ENCODE measurements around the gene SLC12A7.
"Not testable (repeated sequence)": the region's sequence is repeated elsewhere in the genome, so short reads cannot be mapped to it uniquely, and the experiment has no call there.

Gene SLC12A7

GRCh38 chr5:1130218-1130946 lies 18.5 kb upstream of the SLC12A7 start:
- Histone ChIP-seq H3K27me3 (replicated peaks) (peaks cover 15% of the 10 kb centered on the region), H3K36me3 (replicated peaks) (no peaks in the 10 kb centered on the region), H3K27ac (no peak overlapping the region), H3K4me3 (ENCODE audit: low read depth, low read length) (no peak overlapping the region)
- TF ChIP-seq CTCF (IDR thresholded peaks at IDR 0.05; ENCODE audit: low read depth, low read length, missing control alignments) = no peak
- in situ Hi-C loops (cut with HindIII; ENCODE audit: low pct_ligation_motif_present, low sequenced_read_pairs) = no loop called here
- no peak for DNase-seq

GRCh38 chr5:1129711-1130055 lies 17.8 kb upstream of the SLC12A7 start:
- no peaks in the 10 kb centered on the region for H3K36me3 ChIP-seq (replicated peaks)
- DNase-seq = no peak
- no peak overlapping the region for H3K27ac ChIP-seq
- no peak for TF ChIP-seq CTCF (IDR thresholded peaks at IDR 0.05; ENCODE audit: low read depth, low read length, missing control alignments)
- H3K4me3 ChIP-seq (ENCODE audit: low read depth, low read length) = no peak overlapping the region
- in situ Hi-C loops (cut with HindIII; ENCODE audit: low pct_ligation_motif_present, low sequenced_read_pairs) = no loop called here
- peaks cover 9% of the 10 kb centered on the region for H3K27me3 ChIP-seq (replicated peaks)

- peaks cover 9% of the 10 kb centered on the region for H3K27me3 ChIP-seq (replicated peaks)
- no peak overlapping the region for H3K27ac ChIP-seq
Observed at GRCh38 chr5:1128977-1129710, 17.3 kb upstream of the SLC12A7 start.

GRCh38 chr5:1127959-1128785 lies 16.3 kb upstream of the SLC12A7 start:
- Histone ChIP-seq H3K4me3 (ENCODE audit: low read depth, low read length) (no peak overlapping the region), H3K27me3 (replicated peaks) (peaks cover 6% of the 10 kb centered on the region), H3K27ac (no peak overlapping the region), H3K36me3 (replicated peaks) (no peaks in the 10 kb centered on the region)
- in situ Hi-C loops (cut with HindIII; ENCODE audit: low pct_ligation_motif_present, low sequenced_read_pairs) = no loop called here
- TF ChIP-seq CTCF (IDR thresholded peaks at IDR 0.05; ENCODE audit: low read depth, low read length, missing control alignments) = no peak
- no peak for DNase-seq

More at GRCh38 chr5:1128977-1129710, 17.3 kb upstream of the SLC12A7 start:
- DNase-seq = no peak
- Histone ChIP-seq H3K4me3 (ENCODE audit: low read depth, low read length) (no peak overlapping the region), H3K36me3 (replicated peaks) (no peaks in the 10 kb centered on the region)
- in situ Hi-C loops (cut with HindIII; ENCODE audit: low pct_ligation_motif_present, low sequenced_read_pairs) = no loop called here
- TF ChIP-seq CTCF (IDR thresholded peaks at IDR 0.05; ENCODE audit: low read depth, low read length, missing control alignments) = no peak

GRCh38 chr5:1125695-1126094 lies 13.8 kb upstream of the SLC12A7 start:
- H3K27ac ChIP-seq; H3K4me3 ChIP-seq (ENCODE audit: low read depth, low read length); H3K27me3 ChIP-seq (replicated peaks); in situ Hi-C loops (cut with HindIII; ENCODE audit: low pct_ligation_motif_present, low sequenced_read_pairs); DNase-seq; H3K36me3 ChIP-seq (replicated peaks): not testable (repeated sequence)

- in situ Hi-C loops (cut with HindIII; ENCODE audit: low pct_ligation_motif_present, low sequenced_read_pairs) = no loop called here
- H3K36me3 ChIP-seq (replicated peaks) = no peaks in the 10 kb centered on the region
- H3K27me3 ChIP-seq (replicated peaks) = peaks cover 7% of the 10 kb centered on the region
- DNase-seq = no peak
- H3K4me3 ChIP-seq (ENCODE audit: low read depth, low read length) = no peak overlapping the region
- H3K27ac ChIP-seq = no peak overlapping the region
- TF ChIP-seq CTCF (IDR thresholded peaks at IDR 0.05; ENCODE audit: low read depth, low read length, missing control alignments) = no peak
Observed at GRCh38 chr5:1125030-1125357, 13.1 kb upstream of the SLC12A7 start.

Data from brain microvascular endothelial cell (primary cell).